HepG2 (cell line): ENCODE measurements around the gene GOLGA7B. TPM values are rescaled to one million over a fixed set of nuclear protein-coding genes. Genes with fewer than 3 reads are reported as not detected.

Experiments
- ATAC-seq: fragments of 200-7000 bp; cut with Tn5 transposase; 3 replicates; pipeline ENCODE4 v1.9.1; 2020; ENCODE audit warnings: mild to moderate bottlenecking, moderate library complexity
- BruUV-seq: library from RNA; stranded (reverse); fragments of 400-500 nt; replicated peaks from 2 replicates; lab custom pipeline; 2021; lab: Mats Ljungman, UMichigan
- CTCF ChIA-PET: fragments of 300-600 bp; formaldehyde crosslinking; extraction: SDS; loops from one replicate; lab custom pipeline; 2021; ENCODE audit warnings: low total read pairs, inconsistent platforms, low intra/inter-chr PET ratio; lab: Yijun Ruan, JAX
- POLR2A ChIA-PET: fragments of 350-600 bp; sonication (Branson Sonifier 250); formaldehyde crosslinking; loops from one replicate; lab custom pipeline; 2020; ENCODE audit warnings: antibody characterized with exemption, inconsistent platforms; lab: Yijun Ruan, JAX
- DNase-seq: peaks from one replicate; pipeline ENCODE4 v3.0.0-alpha.2; 2015; ENCODE audit warnings: low spot score
- FAIRE-seq: peaks from 3 replicates; lab custom pipeline; 2011; peaks lifted over from hg19 to GRCh38; lab: Jason Lieb, UNC
- H2AFZ ChIP-seq: one replicate; pipeline ENCODE4 v1.6.1; 2011; ENCODE audit warnings: low read length, inconsistent platforms
- H3K27ac ChIP-seq: fragments of 300-600 bp; 3 replicates; pipeline ENCODE4 v1.8.0; 2011; ENCODE audit warnings: mixed run types, mild to moderate bottlenecking, mixed read lengths, low read length, inconsistent platforms; ENCODE audit not compliant: insufficient read depth; ENCODE audit errors: extremely low read length
- H3K27me3 ChIP-seq, 2 experiments: fragments of 200-600 bp in 1 of 2; 2 replicates in 1 of 2; 3 replicates in 1 of 2; pipeline versions ENCODE4 v1.6.0 to v1.8.0; 2011; ENCODE audit warnings: low read length in 2 of 2, mild to moderate bottlenecking in 2 of 2, moderate library complexity in 2 of 2, inconsistent platforms in 1 of 2; ENCODE audit not compliant: insufficient read depth in 2 of 2, control insufficient read depth in 1 of 2
- H3K36me3 ChIP-seq, 2 experiments: fragments of 200-600 bp in 1 of 2; replicated peaks in 1 of 2; 2 replicates in 1 of 2; 3 replicates in 1 of 2; pipeline versions ENCODE4 v1.5.1 to v1.8.0; 2011; ENCODE audit warnings: low read length in 2 of 2, inconsistent platforms in 1 of 2; ENCODE audit not compliant: insufficient read depth in 2 of 2, control insufficient read depth in 1 of 2
- H3K4me1 ChIP-seq: 2 replicates; pipeline ENCODE4 v1.5.1; 2012; ENCODE audit warnings: low read length, inconsistent platforms; ENCODE audit not compliant: insufficient read depth
- H3K4me2 ChIP-seq: 2 replicates; pipeline ENCODE4 v1.6.0; 2011; ENCODE audit warnings: low read depth, low read length, inconsistent platforms
- H3K4me3 ChIP-seq, 3 experiments: fragments of 200-600 bp in 1 of 3; sonication (generic), shearing (Covaris generic) in 1 of 3; replicated peaks in 1 of 3; 2 replicates each; pipeline ENCODE4 v1.5.1; 2011 to 2016; ENCODE audit warnings: low read length in 3 of 3, inconsistent platforms in 2 of 3, low read depth in 2 of 3, mild to moderate bottlenecking in 2 of 3, control low read depth in 1 of 3, mixed read lengths in 1 of 3; ENCODE audit not compliant: insufficient read depth in 1 of 3
- H3K79me2 ChIP-seq: one replicate; pipeline ENCODE4 v1.6.1; 2011; ENCODE audit warnings: low read length, inconsistent platforms; ENCODE audit not compliant: insufficient read depth
- H3K9ac ChIP-seq: 2 replicates; pipeline ENCODE4 v1.6.0; 2011; ENCODE audit warnings: mild to moderate bottlenecking, low read depth, low read length, inconsistent platforms; ENCODE audit not compliant: insufficient read depth
- H3K9me3 ChIP-seq: 2 replicates; pipeline ENCODE4 v1.5.1; 2012; ENCODE audit warnings: mild to moderate bottlenecking, low read length
- H4K20me1 ChIP-seq: 2 replicates; pipeline ENCODE4 v1.6.0; 2011; ENCODE audit warnings: inconsistent platforms, mild to moderate bottlenecking, low read length, moderate library complexity; ENCODE audit not compliant: insufficient read depth
- ATAD3A ChIP-seq: sonication (generic); formaldehyde crosslinking; IDR thresholded peaks from 2 replicates; pipeline ENCODE4 v1.4.0; 2020; ENCODE audit warnings: missing genetic modification reagents
- TP53 ChIP-seq: sonication (generic); formaldehyde crosslinking; conservative IDR thresholded peaks from 2 replicates; pipeline ENCODE4 v1.4.0; 2020; ENCODE audit warnings: missing genetic modification reagents
- ZFP36 ChIP-seq: fragments of 150-350 bp; IDR thresholded peaks from 2 replicates; pipeline ENCODE4 v1.6.1; 2018; ENCODE audit warnings: borderline replicate concordance, low read length, low read depth; ENCODE audit not compliant: partially characterized antibody
- ZNF121 ChIP-seq: sonication (generic); formaldehyde crosslinking; IDR thresholded peaks from 2 replicates; pipeline ENCODE4 v1.5.0; 2020; ENCODE audit warnings: mild to moderate bottlenecking, missing genetic modification reagents
- WGBS: methylation state at CpG from one replicate; pipeline ENCODE4 v1.1.6; 2017; ENCODE audit warnings: low lambda C conversion rate; 5-methylcytosine and 5-hydroxymethylcytosine counted together
- in situ Hi-C: cut with HindIII; loops from 2 replicates; pipeline ENCODE4 v1.10.0; 2017; ENCODE audit warnings: low pct_unique_long_range_greater_than_20kb; ENCODE audit not compliant: extremely low pct_ligation_motif_present
- intact Hi-C: fragments of 100-400 bp; cut with micrococcal nuclease; formaldehyde crosslinking; loops from one replicate; pipeline ENCODE4 v1.10.0; 2022; ENCODE audit not compliant: unreplicated experiment
- polyA plus RNA-seq, 8 experiments: library from polyadenylated mRNA; depleted of rRNA in 3 of 8; stranded (reverse) in 7 of 8; unstranded in 1 of 8; fragments of >200 nt; fragmentation: Illumina TruSeq in 4 of 8; extraction: Trizol in 4 of 8; gene quantifications; 2 replicates each; pipeline versions ENCODE4 v1.2.1 to v1.2.3, GENCODE V29; 2011 to 2016; ENCODE audit warnings: low read depth in 4 of 8, missing spikeins in 1 of 8, mixed read lengths in 1 of 8; ENCODE audit not compliant: insufficient read depth in 1 of 8
- total RNA-seq, 5 experiments: library from RNA; depleted of rRNA; stranded (reverse); fragments of >200 nt; fragmentation: Illumina TruSeq; extraction: Trizol; gene quantifications; 2 replicates each; pipeline ENCODE4 v1.2.3, GENCODE V29; 2016; ENCODE audit warnings: low read depth in 1 of 5
- TF ChIP-seq, protein P1 (sequence below): sonication (generic); formaldehyde crosslinking; IDR thresholded peaks from 2 replicates; pipeline ENCODE4 v1.4.0; 2020; ENCODE audit warnings: missing genetic modification reagents

Gene GOLGA7B
- total and polyA plus RNA-seq, 2 of the 13 experiments (the other 11 are each of a cell fraction or from before 2014, with no cell fraction given) = not detected

DNA sequence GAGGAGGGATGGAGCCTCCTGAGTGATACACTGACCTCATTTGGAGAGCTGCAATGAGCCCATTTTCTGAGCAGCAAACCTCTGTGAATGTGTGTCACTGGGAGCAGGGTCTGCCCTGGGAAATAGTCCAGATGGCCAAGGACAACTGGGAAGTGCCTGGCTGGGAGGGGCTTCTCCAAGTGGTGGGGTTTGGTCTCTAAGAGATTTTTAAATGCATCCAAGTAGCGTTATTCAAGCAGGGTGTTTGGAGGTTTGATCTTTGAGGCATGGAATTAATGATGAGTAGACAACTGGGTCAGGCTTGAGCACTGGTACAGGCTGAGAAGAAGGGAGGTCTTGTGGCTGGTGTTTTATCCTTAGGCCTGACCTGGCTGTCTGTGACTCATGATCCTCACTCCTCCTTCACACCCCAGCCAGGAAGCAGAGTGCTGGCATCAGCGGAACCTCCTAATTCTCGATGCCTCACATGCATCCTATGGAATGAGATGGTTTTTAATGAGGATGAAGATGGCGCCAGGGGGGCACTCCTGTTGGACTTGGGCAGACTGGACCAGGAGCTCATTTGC, 3.3 kb downstream of the GOLGA7B start:
- WGBS = 0% methylated on average over 2 of the region's 4 CpGs

More for the DNA sequence above, 3.3 kb downstream of the GOLGA7B start:
- Histone ChIP-seq H3K9ac (no peak overlapping the region), H3K27ac (no peak overlapping the region), H4K20me1 (0 out of 2 replicates have a peak, but pooled peaks cover 3% of the 10 kb centered on the region), H3K79me2 (no peaks in the 10 kb centered on the region), H3K36me3 (no peaks in the 10 kb centered on the region), H3K4me3 (no peak overlapping the region), H3K27me3 (peaks cover 0 to 22% of the 10 kb centered on the region in 2 experiments; a peak in 3 of 5 replicates), H3K4me2 (no peak overlapping the region), H3K4me1 (no peaks in the 10 kb centered on the region), H3K9me3 (no peaks in the 10 kb centered on the region), H2AFZ (no peak overlapping the region)
- no TSS peak for BruUV-seq
- ATAC-seq = no peak
- in situ Hi-C loops (no loop called here), intact Hi-C loops (no loop called here)
- CTCF ChIA-PET = no interaction called here
- FAIRE-seq = no peak
- POLR2A ChIA-PET = no interaction called here
- DNase-seq = no peak
- TF ChIP-seq ZFP36 (no peak), ZNF121 (CRISPR knock-in tag) (no peak), TP53 (CRISPR knock-in tag) (no peak), ATAD3A (CRISPR knock-in tag) (no peak)
- TF ChIP-seq, protein P1, sequence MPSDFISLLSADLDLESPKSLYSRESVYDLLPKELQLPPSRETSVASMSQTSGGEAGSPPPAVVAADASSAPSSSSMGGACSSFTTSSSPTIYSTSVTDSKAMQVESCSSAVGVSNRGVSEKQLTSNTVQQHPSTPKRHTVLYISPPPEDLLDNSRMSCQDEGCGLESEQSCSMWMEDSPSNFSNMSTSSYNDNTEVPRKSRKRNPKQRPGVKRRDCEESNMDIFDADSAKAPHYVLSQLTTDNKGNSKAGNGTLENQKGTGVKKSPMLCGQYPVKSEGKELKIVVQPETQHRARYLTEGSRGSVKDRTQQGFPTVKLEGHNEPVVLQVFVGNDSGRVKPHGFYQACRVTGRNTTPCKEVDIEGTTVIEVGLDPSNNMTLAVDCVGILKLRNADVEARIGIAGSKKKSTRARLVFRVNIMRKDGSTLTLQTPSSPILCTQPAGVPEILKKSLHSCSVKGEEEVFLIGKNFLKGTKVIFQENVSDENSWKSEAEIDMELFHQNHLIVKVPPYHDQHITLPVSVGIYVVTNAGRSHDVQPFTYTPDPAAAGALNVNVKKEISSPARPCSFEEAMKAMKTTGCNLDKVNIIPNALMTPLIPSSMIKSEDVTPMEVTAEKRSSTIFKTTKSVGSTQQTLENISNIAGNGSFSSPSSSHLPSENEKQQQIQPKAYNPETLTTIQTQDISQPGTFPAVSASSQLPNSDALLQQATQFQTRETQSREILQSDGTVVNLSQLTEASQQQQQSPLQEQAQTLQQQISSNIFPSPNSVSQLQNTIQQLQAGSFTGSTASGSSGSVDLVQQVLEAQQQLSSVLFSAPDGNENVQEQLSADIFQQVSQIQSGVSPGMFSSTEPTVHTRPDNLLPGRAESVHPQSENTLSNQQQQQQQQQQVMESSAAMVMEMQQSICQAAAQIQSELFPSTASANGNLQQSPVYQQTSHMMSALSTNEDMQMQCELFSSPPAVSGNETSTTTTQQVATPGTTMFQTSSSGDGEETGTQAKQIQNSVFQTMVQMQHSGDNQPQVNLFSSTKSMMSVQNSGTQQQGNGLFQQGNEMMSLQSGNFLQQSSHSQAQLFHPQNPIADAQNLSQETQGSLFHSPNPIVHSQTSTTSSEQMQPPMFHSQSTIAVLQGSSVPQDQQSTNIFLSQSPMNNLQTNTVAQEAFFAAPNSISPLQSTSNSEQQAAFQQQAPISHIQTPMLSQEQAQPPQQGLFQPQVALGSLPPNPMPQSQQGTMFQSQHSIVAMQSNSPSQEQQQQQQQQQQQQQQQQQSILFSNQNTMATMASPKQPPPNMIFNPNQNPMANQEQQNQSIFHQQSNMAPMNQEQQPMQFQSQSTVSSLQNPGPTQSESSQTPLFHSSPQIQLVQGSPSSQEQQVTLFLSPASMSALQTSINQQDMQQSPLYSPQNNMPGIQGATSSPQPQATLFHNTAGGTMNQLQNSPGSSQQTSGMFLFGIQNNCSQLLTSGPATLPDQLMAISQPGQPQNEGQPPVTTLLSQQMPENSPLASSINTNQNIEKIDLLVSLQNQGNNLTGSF (CRISPR knock-in tag) = no peak
